ENCODE results near the gene HEG1.

Gene HEG1

DNA sequence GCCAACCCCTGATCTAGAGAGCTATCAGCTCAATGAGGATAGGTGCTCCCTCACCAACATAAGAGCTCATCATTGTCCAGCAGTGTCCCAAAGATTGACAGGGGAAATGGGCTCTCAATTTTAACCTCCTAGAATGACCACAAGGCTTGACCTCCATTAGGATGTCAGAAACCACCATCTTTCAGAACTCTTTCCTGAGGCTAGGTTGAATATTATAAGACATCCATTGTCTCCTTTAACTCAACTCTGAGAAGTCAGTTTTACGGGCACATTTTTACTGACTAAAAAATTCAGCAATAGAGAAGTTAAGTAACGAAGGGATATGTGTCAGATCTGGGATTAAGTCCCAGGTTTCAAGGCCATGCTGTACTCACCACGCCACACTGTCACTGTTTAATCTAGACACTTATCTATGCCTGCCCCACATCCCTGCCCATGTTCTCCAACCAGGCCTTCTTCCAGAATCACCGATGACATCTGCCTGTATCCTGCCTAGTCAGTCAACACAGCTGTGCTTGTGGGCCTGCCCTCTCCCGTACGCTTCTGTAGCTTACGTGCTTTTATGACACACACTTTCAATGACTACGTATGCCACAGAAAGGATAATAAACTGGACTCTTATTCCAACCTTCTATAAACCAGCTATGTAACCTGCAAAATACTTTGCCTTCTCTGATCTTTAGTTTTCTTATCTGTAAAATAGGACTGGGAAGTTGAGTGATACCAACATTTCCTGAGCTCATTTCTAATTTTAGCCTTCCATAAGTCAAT, 104.1 kb downstream of the HEG1 start:
- H3K4me3 ChIP-seq (replicated peaks; ENCODE audit: low read depth, low read length), result no peak overlapping the region
- DNase-seq (ENCODE audit: low read depth), result peak; percentile 60
- TF ChIP-seq, protein P1, sequence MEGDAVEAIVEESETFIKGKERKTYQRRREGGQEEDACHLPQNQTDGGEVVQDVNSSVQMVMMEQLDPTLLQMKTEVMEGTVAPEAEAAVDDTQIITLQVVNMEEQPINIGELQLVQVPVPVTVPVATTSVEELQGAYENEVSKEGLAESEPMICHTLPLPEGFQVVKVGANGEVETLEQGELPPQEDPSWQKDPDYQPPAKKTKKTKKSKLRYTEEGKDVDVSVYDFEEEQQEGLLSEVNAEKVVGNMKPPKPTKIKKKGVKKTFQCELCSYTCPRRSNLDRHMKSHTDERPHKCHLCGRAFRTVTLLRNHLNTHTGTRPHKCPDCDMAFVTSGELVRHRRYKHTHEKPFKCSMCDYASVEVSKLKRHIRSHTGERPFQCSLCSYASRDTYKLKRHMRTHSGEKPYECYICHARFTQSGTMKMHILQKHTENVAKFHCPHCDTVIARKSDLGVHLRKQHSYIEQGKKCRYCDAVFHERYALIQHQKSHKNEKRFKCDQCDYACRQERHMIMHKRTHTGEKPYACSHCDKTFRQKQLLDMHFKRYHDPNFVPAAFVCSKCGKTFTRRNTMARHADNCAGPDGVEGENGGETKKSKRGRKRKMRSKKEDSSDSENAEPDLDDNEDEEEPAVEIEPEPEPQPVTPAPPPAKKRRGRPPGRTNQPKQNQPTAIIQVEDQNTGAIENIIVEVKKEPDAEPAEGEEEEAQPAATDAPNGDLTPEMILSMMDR (IDR thresholded peaks at IDR 0.05; ENCODE audit: low read length, missing control alignments), result no peak

- no peak for DNase-seq (ENCODE audit: low read depth)
- H3K4me3 ChIP-seq (replicated peaks; ENCODE audit: low read depth, low read length), result no peak overlapping the region
- TF ChIP-seq, protein P1 (IDR thresholded peaks at IDR 0.05; ENCODE audit: low read length, missing control alignments), result no peak
These were observed 105.8 kb downstream of the HEG1 start for GRCh38 chr3:124950026-124950425.

GRCh38 chr3:124942613-124943012, 113.2 kb downstream of the HEG1 start:
- TF ChIP-seq, protein P1 (IDR thresholded peaks at IDR 0.05; ENCODE audit: low read length, missing control alignments), result no peak
- no peak for DNase-seq (ENCODE audit: low read depth)
- no peak overlapping the region for H3K4me3 ChIP-seq (replicated peaks; ENCODE audit: low read depth, low read length)

- TF ChIP-seq, protein P1 (IDR thresholded peaks at IDR 0.05; ENCODE audit: low read length, missing control alignments), result no peak
- no peak for DNase-seq (ENCODE audit: low read depth)
These were observed 114.0 kb downstream of the HEG1 start for GRCh38 chr3:124941771-124942170.

GRCh38 chr3:124939661-124940060, 116.1 kb downstream of the HEG1 start:
- TF ChIP-seq, protein P1 (IDR thresholded peaks at IDR 0.05; ENCODE audit: low read length, missing control alignments), result no peak
- H3K4me3 ChIP-seq (replicated peaks; ENCODE audit: low read depth, low read length), result no peak overlapping the region
- no peak for DNase-seq (ENCODE audit: low read depth)

More at GRCh38 chr3:124941771-124942170, 114.0 kb downstream of the HEG1 start:
- no peak overlapping the region for H3K4me3 ChIP-seq (replicated peaks; ENCODE audit: low read depth, low read length)

GRCh38 chr3:124938896-124939295, 116.9 kb downstream of the HEG1 start:
- H3K4me3 ChIP-seq (replicated peaks; ENCODE audit: low read depth, low read length), result no peak overlapping the region

More at GRCh38 chr3:124938896-124939295, 116.9 kb downstream of the HEG1 start:
- TF ChIP-seq, protein P1 (IDR thresholded peaks at IDR 0.05; ENCODE audit: low read length, missing control alignments), result no peak
- DNase-seq (ENCODE audit: low read depth), result no peak
